Endothelial cell of umbilical vein (primary cell): ENCODE results near the gene NFXL1. TPM values are rescaled to one million over a fixed set of nuclear protein-coding genes. Genes with fewer than 3 reads are reported as not detected.

Source experiments
- BruUV-seq: library from RNA; stranded (reverse); fragments of 400-500 nt; replicated peaks from 2 replicates; lab custom pipeline; 2021; lab: Mats Ljungman, UMichigan
- CTCF ChIA-PET: fragments of 300-600, 350-600 bp; sonication (Branson Sonifier 250); formaldehyde crosslinking; loops from one replicate; lab custom pipeline; 2021; ENCODE audit warnings: antibody characterized with exemption, inconsistent platforms; lab: Charles Lee
- POLR2A ChIA-PET: fragments of 300-600, 350-600 bp; sonication (Branson Sonifier 250); formaldehyde crosslinking; loops from one replicate; lab custom pipeline; 2021; ENCODE audit warnings: antibody characterized with exemption, inconsistent platforms; lab: Charles Lee
- DNase-seq: peaks from one replicate; pipeline ENCODE4 v3.0.0-alpha.2; 2011; ENCODE audit warnings: low read depth, low spot score
- FAIRE-seq: peaks from 2 replicates; lab custom pipeline; 2011; peaks lifted over from hg19 to GRCh38; lab: Jason Lieb, UNC
- H2AFZ ChIP-seq: 2 replicates; pipeline ENCODE4 v1.6.0; 2012; ENCODE audit warnings: low read depth, low read length, control low read depth, inconsistent platforms
- H3K27ac ChIP-seq: 2 replicates; pipeline ENCODE4 v1.5.1; 2011; ENCODE audit warnings: low read depth, mild to moderate bottlenecking, control low read depth, low read length, moderate library complexity; ENCODE audit not compliant: insufficient read depth
- H3K27me3 ChIP-seq, 2 experiments: 2 replicates each; pipeline versions ENCODE4 v1.6.0 to v1.6.1; 2011; ENCODE audit warnings: low read length in 2 of 2, mixed read lengths in 1 of 2; ENCODE audit not compliant: control insufficient read depth in 2 of 2, insufficient read depth in 2 of 2
- H3K36me3 ChIP-seq, 2 experiments: 2 replicates in 1 of 2; 3 replicates in 1 of 2; pipeline ENCODE4 v1.5.1; 2011; ENCODE audit warnings: low read length in 2 of 2, mild to moderate bottlenecking in 1 of 2, moderate library complexity in 1 of 2; ENCODE audit not compliant: control insufficient read depth in 2 of 2, insufficient read depth in 2 of 2; ENCODE audit errors: extremely low read depth in 1 of 2
- H3K4me1 ChIP-seq: 3 replicates; pipeline ENCODE4 v1.5.1; 2011; ENCODE audit warnings: mild to moderate bottlenecking, low read length; ENCODE audit not compliant: control insufficient read depth, insufficient read depth; ENCODE audit errors: extremely low read depth
- H3K4me2 ChIP-seq: 2 replicates; pipeline ENCODE4 v1.6.1; 2011; ENCODE audit warnings: low read length, control low read depth, mixed read lengths; ENCODE audit not compliant: insufficient read depth
- H3K4me3 ChIP-seq, 3 experiments: fragments of 200-600 bp in 1 of 3; sonication (generic), shearing (Covaris generic) in 1 of 3; replicated peaks in 1 of 3; 2 replicates each; pipeline ENCODE4 v1.5.1; 2011 to 2016; ENCODE audit warnings: control low read depth in 3 of 3, low read length in 3 of 3, mild to moderate bottlenecking in 2 of 3, inconsistent platforms in 1 of 3, low read depth in 1 of 3, moderate library complexity in 1 of 3; ENCODE audit not compliant: insufficient read depth in 1 of 3
- H3K79me2 ChIP-seq: 2 replicates; pipeline ENCODE4 v1.6.0; 2012; ENCODE audit warnings: low read length, inconsistent platforms; ENCODE audit not compliant: control insufficient read depth, insufficient read depth
- H3K9ac ChIP-seq: replicated peaks from 2 replicates; pipeline ENCODE3; 2011; ENCODE audit warnings: low read length, control low read depth; ENCODE audit not compliant: insufficient read depth; ENCODE audit errors: extremely low read depth
- H3K9me1 ChIP-seq: replicated peaks from 3 replicates; pipeline ENCODE4 v1.6.0; 2011; ENCODE audit warnings: mild to moderate bottlenecking, low read length; ENCODE audit not compliant: control insufficient read depth, insufficient read depth; ENCODE audit errors: extremely low read depth
- H3K9me3 ChIP-seq: replicated peaks from 2 replicates; pipeline ENCODE4 v1.5.1; 2012; ENCODE audit warnings: low read length, inconsistent platforms; ENCODE audit not compliant: control insufficient read depth, insufficient read depth
- H4K20me1 ChIP-seq: replicated peaks from 2 replicates; pipeline ENCODE3; 2011; ENCODE audit warnings: mild to moderate bottlenecking, low read length; ENCODE audit not compliant: control insufficient read depth, insufficient read depth; ENCODE audit errors: extremely low read depth
- EZH2 ChIP-seq: IDR thresholded peaks from 2 replicates; pipeline ENCODE4 v1.6.1; 2012; ENCODE audit warnings: borderline replicate concordance, low read depth, mild to moderate bottlenecking, moderate library complexity, low read length, inconsistent platforms; ENCODE audit not compliant: severe bottlenecking
- FOS ChIP-seq: IDR thresholded peaks from 2 replicates; pipeline ENCODE4 v1.6.1; 2011; ENCODE audit warnings: mild to moderate bottlenecking, low read length, moderate library complexity, borderline replicate concordance; ENCODE audit not compliant: insufficient read depth
- GATA2 ChIP-seq: IDR thresholded peaks from 2 replicates; pipeline ENCODE4 v1.7.0; 2011; ENCODE audit warnings: low read depth, mild to moderate bottlenecking, moderate library complexity, mixed read lengths, low read length; ENCODE audit not compliant: insufficient read length, insufficient read depth
- JUN ChIP-seq: IDR thresholded peaks from 2 replicates; pipeline ENCODE4 v1.6.1; 2011; ENCODE audit warnings: borderline replicate concordance, low read depth; ENCODE audit not compliant: insufficient read length, insufficient read depth
- MYC ChIP-seq: IDR thresholded peaks from one replicate; pipeline ENCODE4 v1.6.1; 2011; ENCODE audit warnings: mild to moderate bottlenecking, low read depth, low read length
- POLR2A ChIP-seq: IDR thresholded peaks from 2 replicates; pipeline ENCODE4 v1.6.1; 2012; ENCODE audit warnings: low read depth, mild to moderate bottlenecking, control low read depth, low read length
- POLR2AphosphoS5 ChIP-seq: IDR thresholded peaks from 2 replicates; pipeline ENCODE4 v1.6.1; 2012; ENCODE audit warnings: low read depth, mild to moderate bottlenecking, control low read depth, low read length, moderate library complexity; ENCODE audit not compliant: insufficient read depth
- dilution Hi-C: fragments of 300-500 bp; cut with MboI; formaldehyde crosslinking; loops from one replicate; pipeline ENCODE4 v1.15.0; 2019; ENCODE audit warnings: low sequenced_read_pairs; ENCODE audit not compliant: extremely low pct_ligation_motif_present
- intact Hi-C: fragments of 100-400 bp; cut with micrococcal nuclease; formaldehyde crosslinking; loops from one replicate; pipeline ENCODE4 v1.10.0; 2022
- polyA plus RNA-seq, 4 experiments: library from polyadenylated mRNA; depleted of rRNA in 3 of 4; stranded (reverse) in 3 of 4; unstranded in 1 of 4; fragments of >200 nt; gene quantifications; 2 replicates each; pipeline versions ENCODE4 v1.2.1 to v1.2.3, GENCODE V29; 2011 to 2012; ENCODE audit warnings: missing spikeins in 1 of 4
- total RNA-seq: library from RNA; stranded (reverse); gene quantifications from 2 replicates; pipeline ENCODE4 v1.2.3, GENCODE V29; 2021
- TF ChIP-seq, protein P1 (sequence below): IDR thresholded peaks from 2 replicates; pipeline ENCODE4 v1.6.1; 2011; ENCODE audit not compliant: insufficient read depth, insufficient read length
- TF ChIP-seq, protein P2 (sequence below), 2 donors: IDR thresholded peaks; 1 replicate in 1 of 2; 2 replicates in 1 of 2; pipeline ENCODE4 v1.5.1; 2011; ENCODE audit warnings: low read length in 2 of 2, mild to moderate bottlenecking in 2 of 2, moderate library complexity in 2 of 2, control low read depth in 1 of 2, inconsistent platforms in 1 of 2, low read depth in 1 of 2; ENCODE audit not compliant: insufficient read depth in 1 of 2; ENCODE audit errors: extremely low read depth in 1 of 2

NFXL1 gene
- total and polyA plus RNA-seq, 2 donors (not counting 3 experiments of a cell fraction or from before 2014, with no cell fraction given): 5.1 to 14.6 TPM

DNA sequence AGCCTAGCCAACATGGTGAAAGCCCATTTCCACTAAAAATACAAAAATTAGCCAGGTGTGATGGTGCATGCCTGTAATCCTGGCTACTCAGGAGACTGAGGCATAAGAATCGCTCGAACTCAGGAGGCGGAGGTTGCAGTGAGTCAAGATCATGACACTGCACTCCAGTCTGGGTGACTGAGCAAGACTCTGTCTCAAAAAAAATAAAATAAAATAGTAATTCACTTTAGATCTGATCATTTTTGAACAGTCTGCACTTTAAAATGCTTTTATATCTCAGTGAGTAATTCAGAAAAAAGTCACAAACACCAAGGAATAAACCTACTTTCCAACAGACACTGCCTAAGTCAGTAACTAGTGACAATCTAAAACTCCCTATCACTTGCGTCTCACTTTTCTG lies 50.9 kb downstream of the NFXL1 start:
- no peaks in the 10 kb centered on the region for H3K9me3 ChIP-seq
- no peaks in the 10 kb centered on the region for H4K20me1 ChIP-seq
- H3K79me2 ChIP-seq: no peaks in the 10 kb centered on the region
- no peak overlapping the region for H3K4me2 ChIP-seq
- no peak overlapping the region for H3K9ac ChIP-seq
- POLR2A ChIA-PET: no interaction called here
- no peak for DNase-seq
- no peak overlapping the region for H3K27ac ChIP-seq
- no peaks in the 10 kb centered on the region for H3K4me1 ChIP-seq
- no peak overlapping the region for H2AFZ ChIP-seq
- peaks cover 0 to 5% of the 10 kb centered on the region in 2 experiments for H3K36me3 ChIP-seq
- no peaks in the 10 kb centered on the region for H3K9me1 ChIP-seq
- no TSS peak for BruUV-seq
- FAIRE-seq: no peak
- H3K27me3 ChIP-seq: no peaks in the 10 kb centered on the region
- H3K4me3 ChIP-seq: no peak overlapping the region
- CTCF ChIA-PET: interaction anchor here (1.7 kb wide), 1 partner anchor 10 kb away, joined by 6 read pairs; no protein-coding TSS in a partner anchor
- TF ChIP-seq GATA2 (no peak), POLR2A (no peak), FOS (no peak), JUN (no peak), MYC (no peak), EZH2 (no peak), POLR2AphosphoS5 (no peak)
- TF ChIP-seq, protein P1, sequence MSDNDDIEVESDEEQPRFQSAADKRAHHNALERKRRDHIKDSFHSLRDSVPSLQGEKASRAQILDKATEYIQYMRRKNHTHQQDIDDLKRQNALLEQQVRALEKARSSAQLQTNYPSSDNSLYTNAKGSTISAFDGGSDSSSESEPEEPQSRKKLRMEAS: no peak
- TF ChIP-seq, protein P2, sequence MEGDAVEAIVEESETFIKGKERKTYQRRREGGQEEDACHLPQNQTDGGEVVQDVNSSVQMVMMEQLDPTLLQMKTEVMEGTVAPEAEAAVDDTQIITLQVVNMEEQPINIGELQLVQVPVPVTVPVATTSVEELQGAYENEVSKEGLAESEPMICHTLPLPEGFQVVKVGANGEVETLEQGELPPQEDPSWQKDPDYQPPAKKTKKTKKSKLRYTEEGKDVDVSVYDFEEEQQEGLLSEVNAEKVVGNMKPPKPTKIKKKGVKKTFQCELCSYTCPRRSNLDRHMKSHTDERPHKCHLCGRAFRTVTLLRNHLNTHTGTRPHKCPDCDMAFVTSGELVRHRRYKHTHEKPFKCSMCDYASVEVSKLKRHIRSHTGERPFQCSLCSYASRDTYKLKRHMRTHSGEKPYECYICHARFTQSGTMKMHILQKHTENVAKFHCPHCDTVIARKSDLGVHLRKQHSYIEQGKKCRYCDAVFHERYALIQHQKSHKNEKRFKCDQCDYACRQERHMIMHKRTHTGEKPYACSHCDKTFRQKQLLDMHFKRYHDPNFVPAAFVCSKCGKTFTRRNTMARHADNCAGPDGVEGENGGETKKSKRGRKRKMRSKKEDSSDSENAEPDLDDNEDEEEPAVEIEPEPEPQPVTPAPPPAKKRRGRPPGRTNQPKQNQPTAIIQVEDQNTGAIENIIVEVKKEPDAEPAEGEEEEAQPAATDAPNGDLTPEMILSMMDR (IDR thresholded peaks at IDR 0.05; ENCODE audit: extremely low read depth in 1 of 2, insufficient read depth in 1 of 2, low read depth in 1 of 2, low read length in 2 of 2): no peak
- intact Hi-C loops (no loop called here), dilution Hi-C loops (no loop called here)
